Suprapubic skin (tissue), 3 donors: ENCODE measurements around the gene PRC1.

Experiments
- CTCF ChIP-seq, 2 donors: fragments of 200-600 bp in 1 of 2; fragments of 450-650 bp in 1 of 2; sonication (generic) in 1 of 2; IDR thresholded peaks; one replicate each; pipeline ENCODE4 v1.5.1; 2016 to 2019; ENCODE audit warnings: antibody characterized with exemption in 2 of 2, mild to moderate bottlenecking in 1 of 2, moderate library complexity in 1 of 2
- EP300 ChIP-seq: sonication (generic); formaldehyde crosslinking; IDR thresholded peaks from one replicate; pipeline ENCODE4 v1.6.1; 2017; ENCODE audit warnings: antibody characterized with exemption

GRCh38 chr15:91027677-91028076 is 33.3 kb upstream of the PRC1 start:
- TF ChIP-seq CTCF (IDR thresholded peaks at IDR 0.05): no peak
- no peak for TF ChIP-seq EP300
